Neural progenitor cell (in vitro differentiated cells): ENCODE data around the gene TUB. TPM values are rescaled to one million over a fixed set of nuclear protein-coding genes. Genes with fewer than 3 reads are reported as not detected.

Experiments used
- DNase-seq: peaks from one replicate; pipeline ENCODE4 v3.0.0-alpha.2; 2016; ENCODE audit warnings: low spot score
- H2AFZ ChIP-seq: fragments of 200-600 bp; sonication (generic); replicated peaks from 2 replicates; pipeline ENCODE4 v1.6.1; 2016; ENCODE audit warnings: antibody characterized with exemption
- H3F3A ChIP-seq: fragments of 200-600 bp; sonication (generic); 2 replicates; pipeline ENCODE4 v1.6.1; 2016; ENCODE audit warnings: antibody characterized with exemption, low read depth
- H3K27ac ChIP-seq: fragments of 200-600 bp; sonication (generic); 2 replicates; pipeline ENCODE4 v1.5.1; 2016; ENCODE audit warnings: mild to moderate bottlenecking
- H3K27me3 ChIP-seq: fragments of 200-600 bp; sonication (generic); 2 replicates; pipeline ENCODE4 v1.6.1; 2016; ENCODE audit warnings: mild to moderate bottlenecking, moderate library complexity
- H3K36me3 ChIP-seq: fragments of 200-600 bp; sonication (generic); 2 replicates; pipeline ENCODE4 v1.5.1; 2016
- H3K4me1 ChIP-seq: fragments of 200-600 bp; sonication (generic); 2 replicates; pipeline ENCODE4 v1.6.1; 2016; ENCODE audit warnings: mixed run types
- H3K4me2 ChIP-seq: fragments of 200-600 bp; sonication (generic); 2 replicates; pipeline ENCODE4 v1.6.1; 2016
- H3K4me3 ChIP-seq: fragments of 200-600 bp; sonication (generic); 2 replicates; pipeline ENCODE4 v1.5.1; 2016
- H3K79me2 ChIP-seq: fragments of 200-600 bp; sonication (generic); 2 replicates; pipeline ENCODE4 v1.6.1; 2016; ENCODE audit warnings: low read depth
- H3K9ac ChIP-seq: fragments of 200-600 bp; sonication (generic); 2 replicates; pipeline ENCODE4 v1.6.1; 2016
- H3K9me3 ChIP-seq: fragments of 200-600 bp; sonication (generic); 2 replicates; pipeline ENCODE4 v1.5.1; 2016; ENCODE audit warnings: low read depth
- H4K20me1 ChIP-seq: fragments of 200-600 bp; sonication (generic); 2 replicates; pipeline ENCODE4 v1.6.1; 2016; ENCODE audit warnings: low read depth
- H3K27ac Mint-ChIP-seq: 3 replicates; pipeline ENCODE4 v1.8.0; 2021; ENCODE audit warnings: mixed read lengths
- H3K27me3 Mint-ChIP-seq: 2 replicates; pipeline ENCODE4 v1.8.0; 2022; ENCODE audit warnings: low read depth, mild to moderate bottlenecking, inconsistent platforms, moderate library complexity, mixed read lengths; ENCODE audit not compliant: insufficient read depth
- H3K36me3 Mint-ChIP-seq: 3 replicates; pipeline ENCODE4 v1.8.0; 2021; ENCODE audit warnings: mixed read lengths
- H3K4me1 Mint-ChIP-seq: 3 replicates; pipeline ENCODE4 v1.8.0; 2021; ENCODE audit warnings: mixed read lengths
- H3K4me3 Mint-ChIP-seq: 3 replicates; pipeline ENCODE4 v1.8.0; 2021; ENCODE audit warnings: mild to moderate bottlenecking, moderate library complexity, mixed read lengths
- H3K9me3 Mint-ChIP-seq: 3 replicates; pipeline ENCODE4 v1.8.0; 2020; ENCODE audit warnings: mixed read lengths
- CTCF ChIP-seq: fragments of 200-600 bp; sonication (generic); IDR thresholded peaks from 2 replicates; pipeline ENCODE4 v1.5.1; 2017; ENCODE audit warnings: antibody characterized with exemption, mild to moderate bottlenecking
- EZH2 ChIP-seq: fragments of 200-600 bp; sonication (generic); IDR thresholded peaks from 2 replicates; pipeline ENCODE4 v1.6.1; 2017; ENCODE audit warnings: antibody characterized with exemption, mild to moderate bottlenecking, moderate library complexity
- EZH2phosphoT487 ChIP-seq: fragments of 200-600 bp; sonication (generic); IDR thresholded peaks from 2 replicates; pipeline ENCODE4 v1.6.1; 2017; ENCODE audit warnings: antibody characterized with exemption
- total RNA-seq: library from RNA; depleted of rRNA; stranded (reverse); fragments of >200 nt; gene quantifications from 2 replicates; pipeline ENCODE4 v1.2.3, GENCODE V29; 2015; ENCODE audit warnings: low replicate concordance

Gene TUB
- total RNA-seq, 1 donor from 2014 or later: 28.7 TPM

GRCh38 chr11:8138526-8138925, 57.5 kb downstream of the TUB start:
- H3K9me3 Mint-ChIP-seq: peaks cover 3% of the 10 kb centered on the region
- Histone ChIP-seq H3K4me3 (no peak overlapping the region), H3K27ac (no peak overlapping the region), H4K20me1 (no peaks in the 10 kb centered on the region), H3K79me2 (peaks cover 4% of the 10 kb centered on the region), H3K36me3 (peaks cover 3% of the 10 kb centered on the region), H3K4me1 (no peaks in the 10 kb centered on the region), H3F3A (no peaks in the 10 kb centered on the region), H3K4me2 (no peak overlapping the region), H3K27me3 (no peaks in the 10 kb centered on the region), H3K9ac (no peak overlapping the region), H3K9me3 (no peaks in the 10 kb centered on the region), H2AFZ (no peak overlapping the region)
- peak overlapping the region; percentile 62 for H3K27ac Mint-ChIP-seq
- no peaks in the 10 kb centered on the region for H3K4me1 Mint-ChIP-seq
- TF ChIP-seq CTCF: no peak
- no peak for TF ChIP-seq EZH2phosphoT487
- TF ChIP-seq EZH2: no peak
- peaks cover 22% of the 10 kb centered on the region for H3K36me3 Mint-ChIP-seq
- no peak for DNase-seq
- H3K4me3 Mint-ChIP-seq: no peak overlapping the region
- H3K27me3 Mint-ChIP-seq: no peaks in the 10 kb centered on the region

GRCh38 chr11:8149726-8150125, 68.7 kb downstream of the TUB start:
- H3K9me3 Mint-ChIP-seq: peaks cover 2% of the 10 kb centered on the region
- Histone ChIP-seq H3K4me2 (no peak overlapping the region), H2AFZ (no peak overlapping the region), H3K27me3 (no peaks in the 10 kb centered on the region), H3K9me3 (no peaks in the 10 kb centered on the region), H3K4me1 (peaks cover 4% of the 10 kb centered on the region), H3K36me3 (peaks cover 9% of the 10 kb centered on the region), H3K9ac (no peak overlapping the region), H3K27ac (no peak overlapping the region), H3K79me2 (peaks cover 11% of the 10 kb centered on the region), H3K4me3 (no peak overlapping the region), H3F3A (no peaks in the 10 kb centered on the region), H4K20me1 (no peaks in the 10 kb centered on the region)
- TF ChIP-seq EZH2phosphoT487 (no peak), CTCF (no peak), EZH2 (no peak)
- H3K4me3 Mint-ChIP-seq: no peak overlapping the region
- H3K27ac Mint-ChIP-seq: no peak overlapping the region
- no peaks in the 10 kb centered on the region for H3K27me3 Mint-ChIP-seq
- H3K36me3 Mint-ChIP-seq: peaks cover 3% of the 10 kb centered on the region
- no peak for DNase-seq
- H3K4me1 Mint-ChIP-seq: no peaks in the 10 kb centered on the region

Other genes with a start within 250 kb of the TUB start
- gene OR10A6, start 149.9 kb upstream of the TUB start, total RNA-seq: not detected in 2 replicates
- not detected in 2 replicates for gene OR10A3, start 139.5 kb upstream of the TUB start, total RNA-seq
- gene NLRP10, start 115.8 kb upstream of the TUB start, total RNA-seq: not detected in 2 replicates
- 257 and 355 TPM in 2 replicates for gene EIF3F, start 93.9 kb upstream of the TUB start, total RNA-seq
- 29.5 and 33.7 TPM in 2 replicates for gene RIC3, start 87.8 kb downstream of the TUB start, total RNA-seq
- 2.9 and 6.2 TPM in 2 replicates for gene LMO1, start 182.7 kb downstream of the TUB start, total RNA-seq